Retinal pigment epithelial cell (primary cell): ENCODE measurements around the gene CACNA1C.
A peak's percentile ranks its signal among the peaks of the same experiment; 100 is the strongest.

Source experiments
- DNase-seq: peaks from one replicate; pipeline ENCODE4 v3.0.0-alpha.2; 2010; ENCODE audit warnings: low read depth
- H3K4me3 ChIP-seq: 2 replicates; pipeline ENCODE4 v1.5.1; 2011; ENCODE audit warnings: mild to moderate bottlenecking, low read length, control low read depth, moderate library complexity
- TF ChIP-seq, protein P1 (sequence below): conservative IDR thresholded peaks from 2 replicates; pipeline ENCODE4 v1.5.1; 2011; ENCODE audit warnings: low read depth, low read length, control low read depth, inconsistent platforms

Gene CACNA1C

DNA sequence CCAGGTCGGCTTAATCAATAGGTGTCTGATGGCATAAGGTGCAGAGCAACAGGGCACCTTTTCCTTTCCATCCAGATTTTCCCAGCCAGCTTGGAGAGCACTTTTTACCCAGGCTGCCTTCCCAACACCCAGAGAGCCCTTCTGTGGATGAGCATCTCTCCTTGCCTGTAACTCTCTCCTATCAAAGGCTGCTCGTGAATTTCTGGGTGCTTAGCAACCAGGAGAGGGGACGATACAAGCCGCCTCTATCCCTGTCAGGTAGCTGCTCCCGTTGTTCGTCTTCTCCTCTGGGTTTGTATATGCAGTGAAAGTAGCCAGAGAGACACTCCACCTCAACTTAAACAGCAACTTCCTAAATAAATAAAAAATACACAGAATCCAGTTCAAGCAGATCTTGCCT lies 124.2 kb downstream of the CACNA1C start:
- H3K4me3 ChIP-seq, result no peak overlapping the region
- TF ChIP-seq, protein P1, sequence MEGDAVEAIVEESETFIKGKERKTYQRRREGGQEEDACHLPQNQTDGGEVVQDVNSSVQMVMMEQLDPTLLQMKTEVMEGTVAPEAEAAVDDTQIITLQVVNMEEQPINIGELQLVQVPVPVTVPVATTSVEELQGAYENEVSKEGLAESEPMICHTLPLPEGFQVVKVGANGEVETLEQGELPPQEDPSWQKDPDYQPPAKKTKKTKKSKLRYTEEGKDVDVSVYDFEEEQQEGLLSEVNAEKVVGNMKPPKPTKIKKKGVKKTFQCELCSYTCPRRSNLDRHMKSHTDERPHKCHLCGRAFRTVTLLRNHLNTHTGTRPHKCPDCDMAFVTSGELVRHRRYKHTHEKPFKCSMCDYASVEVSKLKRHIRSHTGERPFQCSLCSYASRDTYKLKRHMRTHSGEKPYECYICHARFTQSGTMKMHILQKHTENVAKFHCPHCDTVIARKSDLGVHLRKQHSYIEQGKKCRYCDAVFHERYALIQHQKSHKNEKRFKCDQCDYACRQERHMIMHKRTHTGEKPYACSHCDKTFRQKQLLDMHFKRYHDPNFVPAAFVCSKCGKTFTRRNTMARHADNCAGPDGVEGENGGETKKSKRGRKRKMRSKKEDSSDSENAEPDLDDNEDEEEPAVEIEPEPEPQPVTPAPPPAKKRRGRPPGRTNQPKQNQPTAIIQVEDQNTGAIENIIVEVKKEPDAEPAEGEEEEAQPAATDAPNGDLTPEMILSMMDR, result no peak
- DNase-seq, result no peak

DNA sequence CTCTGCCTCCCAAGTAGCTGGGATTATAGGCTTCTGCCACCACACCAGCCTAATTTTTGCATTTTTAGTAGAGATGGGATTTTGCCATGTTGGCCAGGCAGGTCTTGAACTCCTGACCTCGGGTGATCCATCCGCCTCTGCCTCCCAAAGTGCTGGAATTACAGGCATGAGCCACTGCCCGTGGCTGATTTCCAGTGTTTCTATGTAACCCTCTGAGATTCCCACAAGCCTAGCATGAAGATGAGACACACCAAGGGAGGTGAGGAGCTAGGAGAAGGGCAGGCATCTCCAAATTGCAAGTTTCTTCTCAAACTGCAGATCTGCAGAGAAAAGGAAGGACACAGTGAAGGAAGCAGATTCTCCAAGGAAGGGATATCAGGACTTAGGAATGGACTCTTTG lies 125.0 kb downstream of the CACNA1C start:
- DNase-seq, result no peak
- no peak overlapping the region for H3K4me3 ChIP-seq
- TF ChIP-seq, protein P1, result no peak

DNA sequence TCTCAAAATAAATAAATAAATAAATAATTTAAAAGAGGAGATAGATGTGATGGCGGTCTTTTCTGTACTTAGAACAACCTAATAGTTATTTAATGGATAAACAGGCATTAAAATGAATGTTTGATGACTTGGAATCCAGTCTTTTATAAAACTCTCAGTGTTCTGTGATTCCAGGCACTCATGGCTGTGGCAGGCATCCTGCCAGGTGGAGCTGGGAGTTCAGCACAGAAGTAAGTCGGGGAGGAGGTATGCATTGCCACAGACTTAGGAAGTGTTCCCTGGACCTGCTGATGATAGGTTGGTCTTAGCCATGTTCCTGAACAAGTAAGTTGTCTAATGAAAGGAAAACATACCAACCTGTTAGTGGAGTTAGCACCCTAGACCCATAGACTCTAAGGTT lies 126.3 kb downstream of the CACNA1C start:
- TF ChIP-seq, protein P1, result no peak
- no peak overlapping the region for H3K4me3 ChIP-seq
- no peak for DNase-seq

DNA sequence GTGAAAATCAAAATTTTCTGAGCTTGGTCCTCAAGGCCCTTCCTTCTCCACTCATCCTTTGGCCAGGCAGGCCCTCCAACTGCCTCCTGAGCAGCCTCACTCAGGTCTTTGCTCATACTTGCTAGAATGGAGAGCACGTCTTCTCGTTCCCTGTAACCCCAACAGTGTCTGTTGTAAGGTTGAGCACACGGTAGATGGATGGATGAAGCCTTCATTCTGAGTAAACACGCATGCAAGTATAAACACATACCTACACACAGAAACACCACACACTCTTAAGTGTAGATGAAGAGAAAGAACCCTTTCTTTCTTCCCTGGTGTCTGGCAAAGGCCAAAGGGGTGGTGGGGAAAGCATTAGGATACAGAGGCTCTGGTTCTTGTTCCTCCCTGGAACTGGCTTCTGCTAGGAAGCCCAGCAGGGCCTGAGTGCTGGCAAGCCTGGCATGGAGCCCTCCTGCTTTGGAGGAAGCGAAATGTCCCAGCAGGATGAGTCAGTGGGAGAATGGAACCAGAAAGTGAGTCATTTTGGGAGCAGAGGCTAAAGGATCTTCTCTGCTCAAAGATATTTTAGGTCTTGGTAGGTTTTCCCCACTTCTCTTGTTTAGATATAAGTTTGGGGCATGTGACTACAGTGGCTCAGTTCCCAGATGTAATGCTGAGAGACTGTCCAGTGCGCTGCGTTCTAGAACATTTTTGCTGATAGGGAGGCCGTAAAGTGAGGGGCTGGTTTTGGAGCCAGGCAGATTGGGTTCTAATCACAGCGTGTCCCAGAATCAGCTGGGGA lies 127.4 kb downstream of the CACNA1C start:
- DNase-seq, result no peak
- H3K4me3 ChIP-seq, result no peak overlapping the region

DNA sequence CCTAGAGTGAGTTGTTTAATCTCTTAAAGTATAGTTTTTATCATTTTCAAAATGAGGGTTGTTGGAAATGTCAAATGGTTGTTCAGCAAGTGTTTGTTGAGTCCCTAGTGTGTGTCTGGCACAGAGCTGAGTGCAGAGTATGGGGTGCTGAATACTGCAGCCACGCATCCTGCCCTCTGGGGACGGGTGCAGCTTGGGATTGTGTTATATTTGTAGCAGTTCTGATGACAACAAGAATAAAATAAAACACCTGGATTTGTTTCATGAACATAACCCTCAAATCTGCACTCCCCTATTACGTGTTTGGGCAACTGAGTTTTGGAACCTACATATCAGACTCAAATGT lies 127.9 kb downstream of the CACNA1C start:
- no peak for DNase-seq
- no peak overlapping the region for H3K4me3 ChIP-seq
- TF ChIP-seq, protein P1, result no peak

More for the DNA sequence above, 127.4 kb downstream of the CACNA1C start:
- TF ChIP-seq, protein P1, result no peak

DNA sequence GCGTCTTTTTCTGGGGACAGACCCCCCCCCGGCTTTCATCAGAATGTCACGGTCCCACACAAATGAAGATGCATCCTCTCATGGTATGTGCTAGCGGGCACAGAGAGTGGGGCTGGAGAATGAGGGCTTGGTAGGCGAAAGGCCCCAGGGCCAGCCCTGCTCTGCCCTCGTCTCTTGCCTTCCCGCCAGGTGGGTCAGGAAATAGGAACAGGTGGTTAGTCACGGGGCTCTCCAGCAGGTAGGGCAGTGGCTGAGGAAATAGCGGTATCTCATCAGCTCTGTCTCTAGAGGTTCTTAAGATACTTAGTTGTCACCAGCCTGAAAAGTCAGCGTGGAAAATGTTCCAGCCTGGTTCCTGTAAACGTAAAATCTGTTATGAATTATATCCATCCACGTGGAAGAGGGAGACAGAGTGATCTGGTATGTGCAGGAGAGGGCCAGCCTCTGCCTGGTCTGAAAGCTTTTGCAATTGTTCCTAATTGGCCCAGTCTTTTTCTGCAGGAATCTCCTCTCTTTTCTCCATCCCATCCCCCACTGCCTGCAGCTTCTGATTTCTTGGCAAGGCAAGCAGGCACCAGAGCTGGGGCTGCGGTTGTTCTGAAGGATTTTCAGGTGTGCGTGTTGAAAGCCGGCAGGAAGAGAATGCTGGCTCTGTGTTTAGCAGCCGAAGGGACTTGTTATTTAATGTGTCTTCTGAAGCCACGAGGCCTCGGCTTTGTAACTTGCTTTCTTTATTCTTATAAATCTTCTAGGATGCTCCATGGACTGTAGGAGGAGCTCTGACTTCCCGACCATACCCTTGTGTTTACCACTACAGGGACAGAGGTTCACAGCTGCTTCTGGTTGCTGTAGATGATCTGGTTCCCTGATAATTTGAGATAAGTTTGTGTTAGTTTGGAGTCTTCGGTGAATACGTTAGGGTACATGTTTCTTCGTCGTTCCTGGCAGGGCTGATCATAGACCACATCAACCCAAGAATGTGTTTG lies 131.1 kb downstream of the CACNA1C start:
- no peak for DNase-seq
- TF ChIP-seq, protein P1, result peak; percentile 36
- no peak overlapping the region for H3K4me3 ChIP-seq
